GM18511 (cell line): ENCODE measurements around the gene BBOX1.
"Not testable (repeated sequence)": the region's sequence is repeated elsewhere in the genome, so short reads cannot be mapped to it uniquely, and the experiment has no call there.

ENCODE experiments used
- ATAC-seq: cut with Tn5 transposase; IDR thresholded peaks from one replicate; pipeline ENCODE4 v1.9.1; 2021; ENCODE audit warnings: mild to moderate bottlenecking, moderate library complexity; ENCODE audit not compliant: unreplicated experiment

Gene BBOX1

DNA sequence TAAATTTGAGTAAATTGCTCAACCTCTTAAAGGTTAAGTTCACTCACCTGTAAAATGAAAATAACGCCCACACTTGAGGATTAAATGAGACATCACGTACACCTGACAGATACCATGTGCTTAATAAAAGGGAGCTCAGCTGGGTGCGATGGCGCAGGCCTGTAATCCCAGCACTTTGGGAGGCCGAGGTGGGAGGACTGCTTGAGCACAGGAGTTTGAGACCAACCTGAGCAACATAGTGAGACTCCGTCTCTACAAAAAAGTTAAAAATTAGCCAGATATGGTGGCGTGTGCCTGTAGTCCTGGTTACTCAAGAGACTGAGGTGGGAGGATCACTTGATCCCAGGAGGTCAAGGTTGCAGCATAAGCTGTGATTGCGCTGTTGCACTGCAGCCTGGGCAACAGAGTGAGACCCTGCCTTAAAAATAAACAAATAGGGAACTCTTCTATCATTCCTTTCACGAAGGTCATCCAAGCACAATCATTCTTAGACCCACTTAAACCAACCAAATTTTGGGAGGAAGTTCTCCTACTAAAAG is 134.1 kb downstream of the BBOX1 start:
- ATAC-seq = no peak

DNA sequence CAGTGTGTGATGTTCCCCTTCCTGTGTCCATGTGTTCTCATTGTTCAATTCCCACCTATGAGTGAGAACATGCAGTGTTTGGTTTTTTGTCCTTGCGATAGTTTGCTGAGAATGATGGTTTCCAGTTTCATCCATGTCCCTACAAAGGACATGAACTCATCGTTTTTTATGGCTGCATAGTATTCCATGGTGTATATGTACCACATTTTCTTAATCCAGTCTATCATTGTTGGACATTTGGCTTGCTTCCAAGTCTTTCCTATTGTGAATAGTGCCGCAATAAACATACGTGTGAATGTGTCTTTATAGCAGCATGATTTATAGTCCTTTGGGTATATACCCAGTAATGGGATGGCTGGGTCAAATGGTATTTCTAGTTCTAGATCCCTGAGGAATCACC is 134.9 kb downstream of the BBOX1 start:
- not testable (repeated sequence) for ATAC-seq
